ENCODE results near the gene PDRG1.

PDRG1 gene

DNA sequence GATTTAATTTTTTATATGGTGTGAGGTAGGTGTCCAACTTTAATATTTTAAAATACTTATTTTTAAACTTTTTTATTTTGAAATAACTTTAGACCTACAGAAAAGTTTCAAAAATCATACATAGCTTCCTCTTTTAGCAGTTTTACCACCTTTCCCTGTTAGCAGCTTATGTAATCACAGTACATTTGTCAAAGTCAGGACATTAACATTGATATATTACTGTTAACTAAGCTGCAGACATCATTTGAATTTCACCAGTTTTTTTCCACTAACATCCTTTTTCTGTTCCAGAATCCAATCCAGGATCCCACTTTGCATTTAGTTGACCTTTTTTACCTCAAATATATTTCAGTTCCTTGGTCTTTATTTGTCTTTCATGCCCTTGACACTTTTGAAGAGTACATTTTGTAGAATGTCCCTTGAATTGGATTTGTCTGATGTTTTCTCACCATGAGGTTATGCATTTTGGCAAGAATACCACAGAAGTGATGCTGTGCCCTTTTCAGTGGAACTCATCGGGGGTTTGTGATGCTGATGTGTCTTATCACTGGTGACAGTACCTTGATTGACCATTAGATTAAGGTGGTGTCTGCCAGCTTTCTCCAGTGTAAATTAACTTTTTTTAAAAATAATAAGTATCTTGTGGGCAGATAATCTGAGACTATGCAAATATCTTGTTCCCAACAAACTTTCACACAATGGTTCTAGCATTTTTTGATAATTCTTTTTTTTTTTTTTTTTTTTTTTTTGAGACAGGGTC, 48.0 kb downstream of the PDRG1 start:
- no peak for DNase-seq

DNA sequence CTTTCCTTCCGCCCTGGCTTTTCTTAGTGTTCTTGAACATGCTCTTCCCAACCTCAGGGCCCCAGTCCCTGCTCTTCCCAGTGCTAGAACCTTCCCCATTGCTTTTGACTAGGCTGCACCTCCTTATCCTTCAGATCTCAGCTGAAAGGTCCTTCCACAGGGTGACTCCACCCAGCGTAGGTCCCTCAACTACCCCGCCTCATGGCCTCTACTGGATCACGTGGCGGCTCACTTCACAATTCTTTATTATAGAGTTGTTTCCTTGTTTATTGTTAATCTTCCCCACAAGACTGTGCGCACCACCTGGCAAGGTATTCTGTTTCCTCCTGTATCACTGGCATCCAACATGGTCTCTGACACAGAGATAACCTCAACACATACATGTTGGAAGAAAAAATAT, 50.2 kb downstream of the PDRG1 start:
- no peak for DNase-seq

DNA sequence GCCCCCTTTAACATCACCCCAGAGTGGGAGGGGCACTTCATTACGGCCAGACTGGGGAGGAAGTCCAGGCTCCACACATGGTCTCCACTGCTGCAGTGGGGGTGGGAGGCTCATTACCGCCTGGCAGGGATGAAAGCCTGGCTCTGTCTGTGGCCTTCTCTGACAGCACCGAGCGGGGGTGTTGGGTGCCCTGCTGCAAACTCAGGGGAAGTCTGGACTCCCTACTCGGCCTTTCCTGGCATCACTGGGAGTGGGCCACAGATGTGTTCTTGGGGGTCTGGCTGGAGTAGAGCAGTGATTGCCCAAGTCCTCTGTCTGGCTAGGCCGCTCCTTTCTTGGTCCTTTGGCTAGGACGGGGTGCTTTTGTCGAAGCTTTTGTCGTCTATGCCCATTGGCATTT, 54.3 kb downstream of the PDRG1 start:
- no peak for DNase-seq

DNA sequence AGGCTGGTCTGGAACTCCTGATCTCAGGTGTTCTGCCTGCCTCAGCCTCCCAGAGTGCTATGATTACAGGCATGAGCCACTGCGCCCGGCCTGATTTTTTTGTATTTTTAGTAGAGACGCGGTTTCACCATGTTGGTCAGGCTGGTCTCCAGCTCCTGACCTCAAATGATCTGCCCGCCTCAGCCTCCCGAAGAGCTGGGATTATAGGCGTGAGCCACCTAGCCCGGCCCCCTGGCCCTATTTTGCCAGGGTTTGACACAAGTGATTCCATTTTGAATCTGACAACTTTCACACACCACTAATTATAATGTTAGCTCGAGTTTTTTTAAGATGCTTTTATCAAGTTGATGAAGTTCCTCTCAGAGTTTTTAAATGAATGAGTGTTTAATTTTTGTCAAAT, 55.8 kb downstream of the PDRG1 start:
- no peak for DNase-seq

DNA sequence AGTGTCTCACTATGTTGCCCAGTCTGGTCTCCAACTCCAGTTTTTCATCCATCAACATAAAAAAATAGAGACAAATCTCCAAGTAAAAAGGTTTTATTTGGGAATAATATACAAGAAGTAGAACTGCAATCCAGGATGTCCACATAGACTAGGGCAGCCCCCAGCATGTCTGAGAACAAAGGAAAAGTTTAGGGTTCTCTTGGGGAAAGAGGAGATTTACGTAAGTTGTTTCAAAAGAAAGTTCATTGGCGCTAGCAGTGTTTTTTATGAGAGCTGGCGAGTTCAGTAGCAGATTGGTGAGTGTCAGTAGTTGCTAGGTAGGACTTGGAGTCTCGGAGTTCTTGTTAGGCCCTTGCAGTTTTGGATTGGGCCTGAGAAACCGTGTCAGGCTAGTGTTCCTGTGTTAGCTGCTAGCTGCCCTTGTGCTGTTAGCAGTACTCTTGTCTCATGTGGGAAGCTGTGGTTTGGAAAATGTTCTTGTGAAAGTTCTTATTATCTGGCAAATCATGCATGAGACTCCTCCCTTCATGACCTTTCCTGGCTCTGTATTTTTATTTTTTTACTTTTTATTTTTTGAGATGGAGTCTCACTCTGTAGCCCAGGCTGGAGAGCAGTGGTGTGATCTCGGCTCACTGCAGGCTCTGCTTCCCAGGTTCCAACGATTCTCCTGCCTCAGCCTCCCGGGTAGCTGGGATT, 56.7 kb downstream of the PDRG1 start:
- no peak for DNase-seq

Data from effector CD4-positive, alpha-beta T cell (primary cell).